Neural cell (in vitro differentiated cells): ENCODE measurements around the gene ADRA2A.

Experiments
- EP300 ChIP-seq: fragments of 450-650 bp; conservative IDR thresholded peaks from 2 replicates; pipeline ENCODE4 v1.6.1; 2014; ENCODE audit warnings: antibody characterized with exemption, mild to moderate bottlenecking, moderate library complexity; ENCODE audit not compliant: poor library complexity, severe bottlenecking
- EZH2 ChIP-seq: fragments of 200-600, 300-800 bp; shearing (Covaris generic), sonication (generic); IDR thresholded peaks from 2 replicates; pipeline ENCODE4 v1.6.1; 2014; ENCODE audit warnings: antibody characterized with exemption, low read length, borderline replicate concordance, mild to moderate bottlenecking; ENCODE audit not compliant: insufficient read depth, poor library complexity, severe bottlenecking
- MXI1 ChIP-seq: fragments of 450-650 bp; conservative IDR thresholded peaks from 2 replicates; pipeline ENCODE4 v1.6.1; 2014; ENCODE audit warnings: antibody characterized with exemption, mild to moderate bottlenecking; ENCODE audit not compliant: poor library complexity, severe bottlenecking
- POLR2AphosphoS5 ChIP-seq: IDR thresholded peaks from 2 replicates; pipeline ENCODE4 v1.6.1; 2012
- RAD21 ChIP-seq: fragments of 450-650 bp; conservative IDR thresholded peaks from 2 replicates; pipeline ENCODE4 v1.6.1; 2014; ENCODE audit warnings: antibody characterized with exemption, mild to moderate bottlenecking, moderate library complexity
- SMC3 ChIP-seq: fragments of 450-650 bp; conservative IDR thresholded peaks from 2 replicates; pipeline ENCODE4 v1.6.1; 2014; ENCODE audit warnings: antibody characterized with exemption, mild to moderate bottlenecking, moderate library complexity; ENCODE audit not compliant: poor library complexity
- TAF1 ChIP-seq: IDR thresholded peaks from 2 replicates; pipeline ENCODE4 v1.6.1; 2012; ENCODE audit warnings: low read depth
- TF ChIP-seq, protein P1 (sequence below): fragments of 450-650 bp; IDR thresholded peaks from 2 replicates; pipeline ENCODE4 v1.5.1; 2014; ENCODE audit warnings: antibody characterized with exemption, mild to moderate bottlenecking, moderate library complexity; ENCODE audit not compliant: poor library complexity, severe bottlenecking
- TF ChIP-seq, protein P2 (sequence below): IDR thresholded peaks from 2 replicates; pipeline ENCODE4 v1.6.1; 2012; ENCODE audit warnings: borderline replicate concordance

DNA sequence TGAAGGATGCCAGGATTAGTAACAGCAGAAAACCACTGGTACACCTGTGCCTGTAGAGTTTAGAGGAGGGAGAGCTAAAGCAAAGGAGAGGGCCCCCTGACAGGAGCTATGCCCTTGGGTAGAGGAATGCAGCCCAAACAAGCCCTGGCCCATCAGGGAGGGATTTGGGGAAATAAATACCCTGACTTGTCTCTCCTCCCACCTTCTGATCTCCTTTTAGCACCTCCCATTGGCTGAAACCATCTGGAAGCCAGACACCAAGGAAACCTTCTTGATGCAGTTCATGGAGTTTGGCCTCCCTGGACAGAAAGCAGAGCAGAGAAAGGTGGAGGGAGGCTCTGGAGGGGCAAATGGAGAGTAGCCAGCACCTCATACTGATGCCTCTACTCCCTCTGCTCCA lies 45.3 kb downstream of the ADRA2A start:
- TF ChIP-seq, protein P1, sequence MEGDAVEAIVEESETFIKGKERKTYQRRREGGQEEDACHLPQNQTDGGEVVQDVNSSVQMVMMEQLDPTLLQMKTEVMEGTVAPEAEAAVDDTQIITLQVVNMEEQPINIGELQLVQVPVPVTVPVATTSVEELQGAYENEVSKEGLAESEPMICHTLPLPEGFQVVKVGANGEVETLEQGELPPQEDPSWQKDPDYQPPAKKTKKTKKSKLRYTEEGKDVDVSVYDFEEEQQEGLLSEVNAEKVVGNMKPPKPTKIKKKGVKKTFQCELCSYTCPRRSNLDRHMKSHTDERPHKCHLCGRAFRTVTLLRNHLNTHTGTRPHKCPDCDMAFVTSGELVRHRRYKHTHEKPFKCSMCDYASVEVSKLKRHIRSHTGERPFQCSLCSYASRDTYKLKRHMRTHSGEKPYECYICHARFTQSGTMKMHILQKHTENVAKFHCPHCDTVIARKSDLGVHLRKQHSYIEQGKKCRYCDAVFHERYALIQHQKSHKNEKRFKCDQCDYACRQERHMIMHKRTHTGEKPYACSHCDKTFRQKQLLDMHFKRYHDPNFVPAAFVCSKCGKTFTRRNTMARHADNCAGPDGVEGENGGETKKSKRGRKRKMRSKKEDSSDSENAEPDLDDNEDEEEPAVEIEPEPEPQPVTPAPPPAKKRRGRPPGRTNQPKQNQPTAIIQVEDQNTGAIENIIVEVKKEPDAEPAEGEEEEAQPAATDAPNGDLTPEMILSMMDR: no peak
- TF ChIP-seq TAF1: no peak
- no peak for TF ChIP-seq SMC3
- TF ChIP-seq EP300: no peak
- TF ChIP-seq EZH2: no peak
- TF ChIP-seq, protein P2, sequence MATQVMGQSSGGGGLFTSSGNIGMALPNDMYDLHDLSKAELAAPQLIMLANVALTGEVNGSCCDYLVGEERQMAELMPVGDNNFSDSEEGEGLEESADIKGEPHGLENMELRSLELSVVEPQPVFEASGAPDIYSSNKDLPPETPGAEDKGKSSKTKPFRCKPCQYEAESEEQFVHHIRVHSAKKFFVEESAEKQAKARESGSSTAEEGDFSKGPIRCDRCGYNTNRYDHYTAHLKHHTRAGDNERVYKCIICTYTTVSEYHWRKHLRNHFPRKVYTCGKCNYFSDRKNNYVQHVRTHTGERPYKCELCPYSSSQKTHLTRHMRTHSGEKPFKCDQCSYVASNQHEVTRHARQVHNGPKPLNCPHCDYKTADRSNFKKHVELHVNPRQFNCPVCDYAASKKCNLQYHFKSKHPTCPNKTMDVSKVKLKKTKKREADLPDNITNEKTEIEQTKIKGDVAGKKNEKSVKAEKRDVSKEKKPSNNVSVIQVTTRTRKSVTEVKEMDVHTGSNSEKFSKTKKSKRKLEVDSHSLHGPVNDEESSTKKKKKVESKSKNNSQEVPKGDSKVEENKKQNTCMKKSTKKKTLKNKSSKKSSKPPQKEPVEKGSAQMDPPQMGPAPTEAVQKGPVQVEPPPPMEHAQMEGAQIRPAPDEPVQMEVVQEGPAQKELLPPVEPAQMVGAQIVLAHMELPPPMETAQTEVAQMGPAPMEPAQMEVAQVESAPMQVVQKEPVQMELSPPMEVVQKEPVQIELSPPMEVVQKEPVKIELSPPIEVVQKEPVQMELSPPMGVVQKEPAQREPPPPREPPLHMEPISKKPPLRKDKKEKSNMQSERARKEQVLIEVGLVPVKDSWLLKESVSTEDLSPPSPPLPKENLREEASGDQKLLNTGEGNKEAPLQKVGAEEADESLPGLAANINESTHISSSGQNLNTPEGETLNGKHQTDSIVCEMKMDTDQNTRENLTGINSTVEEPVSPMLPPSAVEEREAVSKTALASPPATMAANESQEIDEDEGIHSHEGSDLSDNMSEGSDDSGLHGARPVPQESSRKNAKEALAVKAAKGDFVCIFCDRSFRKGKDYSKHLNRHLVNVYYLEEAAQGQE: no peak
- TF ChIP-seq POLR2AphosphoS5: no peak
- TF ChIP-seq RAD21: no peak
- TF ChIP-seq MXI1: no peak
